GM19099 (cell line): ENCODE measurements around the gene IAPP.

Experiments
- POLR2A ChIP-seq: IDR thresholded peaks from 3 replicates; pipeline ENCODE4 v1.6.1; 2011; ENCODE audit warnings: low read depth; ENCODE audit not compliant: insufficient read length; ENCODE audit errors: extremely low read depth

IAPP gene

GRCh38 chr12:21353948-21354347, 18.8 kb upstream of the IAPP start:
- no peak for TF ChIP-seq POLR2A

- no peak for TF ChIP-seq POLR2A
These were observed 18.1 kb upstream of the IAPP start for GRCh38 chr12:21354641-21355040.

GRCh38 chr12:21369141-21369980, 3.3 kb upstream of the IAPP start:
- TF ChIP-seq POLR2A = no peak

GRCh38 chr12:21370845-21371449, 1.8 kb upstream of the IAPP start:
- TF ChIP-seq POLR2A = no peak

GRCh38 chr12:21379218-21379617, 6.5 kb downstream of the IAPP start:
- no peak for TF ChIP-seq POLR2A

GRCh38 chr12:21384261-21384660, 11.6 kb downstream of the IAPP start:
- no peak for TF ChIP-seq POLR2A

GRCh38 chr12:21387174-21387573, 14.5 kb downstream of the IAPP start:
- no peak for TF ChIP-seq POLR2A

- TF ChIP-seq POLR2A = no peak
These were observed 19.7 kb downstream of the IAPP start for GRCh38 chr12:21392384-21392783.

- no peak for TF ChIP-seq POLR2A
These were observed 40.9 kb downstream of the IAPP start for GRCh38 chr12:21413369-21414277.

GRCh38 chr12:21416511-21417121, 43.9 kb downstream of the IAPP start:
- no peak for TF ChIP-seq POLR2A

GRCh38 chr12:21428241-21428640, 55.5 kb downstream of the IAPP start:
- no peak for TF ChIP-seq POLR2A
